Neutrophil (primary cell): ENCODE measurements around the gene SMPDL3A.

Source experiments
- H3K27ac ChIP-seq: fragments of 200-600 bp; sonication (generic); 2 replicates; pipeline ENCODE4 v1.5.1; 2016; ENCODE audit warnings: mild to moderate bottlenecking, moderate library complexity
- H3K27me3 ChIP-seq: fragments of 200-600 bp; sonication (generic); 2 replicates; pipeline ENCODE4 v1.6.0; 2016; ENCODE audit warnings: mild to moderate bottlenecking
- H3K36me3 ChIP-seq: fragments of 200-600 bp; sonication (generic); 2 replicates; pipeline ENCODE4 v1.5.1; 2017
- H3K4me1 ChIP-seq, 2 experiments: fragments of 200-600 bp in 1 of 2; sonication (generic) in 1 of 2; 1 replicate in 1 of 2; 2 replicates in 1 of 2; pipeline versions ENCODE4 v1.5.1 to v1.6.1; 2013 to 2016; ENCODE audit warnings: low read depth in 1 of 2, low read length in 1 of 2, mild to moderate bottlenecking in 1 of 2, moderate library complexity in 1 of 2; ENCODE audit not compliant: control insufficient read depth in 1 of 2, insufficient read depth in 1 of 2
- H3K4me3 ChIP-seq, 2 experiments: fragments of 200-600 bp in 1 of 2; sonication (generic) in 1 of 2; 1 replicate in 1 of 2; 2 replicates in 1 of 2; pipeline ENCODE4 v1.5.1; 2013 to 2016; ENCODE audit warnings: low read depth in 1 of 2, low read length in 1 of 2, mild to moderate bottlenecking in 1 of 2, moderate library complexity in 1 of 2
- H3K9me3 ChIP-seq: fragments of 200-600 bp; sonication (generic); 2 replicates; pipeline ENCODE4 v1.5.1; 2016
- TF ChIP-seq, protein P1 (sequence below): fragments of 200-600 bp; sonication (generic); IDR thresholded peaks from 2 replicates; pipeline ENCODE4 v1.5.1; 2016; ENCODE audit warnings: antibody characterized with exemption

SMPDL3A gene

DNA sequence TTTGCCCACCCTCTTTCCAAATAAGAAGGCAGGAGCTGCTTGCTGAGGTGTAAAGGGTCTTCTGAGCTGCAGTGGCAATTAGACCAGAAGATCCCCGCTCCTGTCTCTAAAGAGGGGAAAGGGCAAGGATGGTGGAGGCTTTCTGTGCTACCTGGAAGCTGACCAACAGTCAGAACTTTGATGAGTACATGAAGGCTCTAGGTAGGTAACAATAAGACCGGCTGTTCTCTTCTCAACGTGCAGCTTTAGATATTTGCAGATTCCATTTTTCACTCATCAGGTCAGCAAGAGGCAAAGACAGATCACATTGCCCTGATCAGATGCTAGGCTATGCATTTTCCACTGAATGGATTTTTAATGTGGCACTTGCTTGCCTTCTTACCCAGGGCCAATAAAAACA lies 9.4 kb upstream of the SMPDL3A start, which contains the start of gene FABP7:
Gene FABP7, plus strand, starts transcription at position 50 of the 400 bp plus-strand sequence. Its CDS starts 79 bp downstream, at position 129.
- no peaks in the 10 kb centered on the region for H3K4me1 ChIP-seq
- no peak within 1 kb of the TSS for H3K27ac ChIP-seq
- TF ChIP-seq, protein P1, sequence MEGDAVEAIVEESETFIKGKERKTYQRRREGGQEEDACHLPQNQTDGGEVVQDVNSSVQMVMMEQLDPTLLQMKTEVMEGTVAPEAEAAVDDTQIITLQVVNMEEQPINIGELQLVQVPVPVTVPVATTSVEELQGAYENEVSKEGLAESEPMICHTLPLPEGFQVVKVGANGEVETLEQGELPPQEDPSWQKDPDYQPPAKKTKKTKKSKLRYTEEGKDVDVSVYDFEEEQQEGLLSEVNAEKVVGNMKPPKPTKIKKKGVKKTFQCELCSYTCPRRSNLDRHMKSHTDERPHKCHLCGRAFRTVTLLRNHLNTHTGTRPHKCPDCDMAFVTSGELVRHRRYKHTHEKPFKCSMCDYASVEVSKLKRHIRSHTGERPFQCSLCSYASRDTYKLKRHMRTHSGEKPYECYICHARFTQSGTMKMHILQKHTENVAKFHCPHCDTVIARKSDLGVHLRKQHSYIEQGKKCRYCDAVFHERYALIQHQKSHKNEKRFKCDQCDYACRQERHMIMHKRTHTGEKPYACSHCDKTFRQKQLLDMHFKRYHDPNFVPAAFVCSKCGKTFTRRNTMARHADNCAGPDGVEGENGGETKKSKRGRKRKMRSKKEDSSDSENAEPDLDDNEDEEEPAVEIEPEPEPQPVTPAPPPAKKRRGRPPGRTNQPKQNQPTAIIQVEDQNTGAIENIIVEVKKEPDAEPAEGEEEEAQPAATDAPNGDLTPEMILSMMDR, result no peak
- no peak within 1 kb of the TSS for H3K4me3 ChIP-seq
- H3K9me3 ChIP-seq, result no peaks in the 10 kb centered on the region
- peaks cover 83% of the 10 kb centered on the region for H3K27me3 ChIP-seq
- no peaks in the 10 kb centered on the region for H3K36me3 ChIP-seq

DNA sequence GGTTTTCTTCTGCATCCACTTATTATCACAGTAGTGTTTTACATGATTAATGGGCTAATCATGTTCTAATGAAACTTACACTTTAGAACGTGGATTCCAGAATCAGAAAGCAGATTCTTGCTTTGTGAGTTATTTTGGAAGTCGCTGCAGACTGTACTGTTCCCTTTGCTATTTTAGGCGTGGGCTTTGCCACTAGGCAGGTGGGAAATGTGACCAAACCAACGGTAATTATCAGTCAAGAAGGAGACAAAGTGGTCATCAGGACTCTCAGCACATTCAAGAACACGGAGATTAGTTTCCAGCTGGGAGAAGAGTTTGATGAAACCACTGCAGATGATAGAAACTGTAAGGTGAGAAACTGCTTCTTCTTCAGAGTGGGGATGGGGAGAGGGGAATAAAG lies 8.9 kb upstream of the SMPDL3A start:
- H3K4me1 ChIP-seq, result no peaks in the 10 kb centered on the region
- TF ChIP-seq, protein P1, result no peak
- H3K36me3 ChIP-seq, result no peaks in the 10 kb centered on the region
- peaks cover 84% of the 10 kb centered on the region for H3K27me3 ChIP-seq
- H3K9me3 ChIP-seq, result no peaks in the 10 kb centered on the region
- H3K4me3 ChIP-seq, result no peak overlapping the region
- H3K27ac ChIP-seq, result no peak overlapping the region

DNA sequence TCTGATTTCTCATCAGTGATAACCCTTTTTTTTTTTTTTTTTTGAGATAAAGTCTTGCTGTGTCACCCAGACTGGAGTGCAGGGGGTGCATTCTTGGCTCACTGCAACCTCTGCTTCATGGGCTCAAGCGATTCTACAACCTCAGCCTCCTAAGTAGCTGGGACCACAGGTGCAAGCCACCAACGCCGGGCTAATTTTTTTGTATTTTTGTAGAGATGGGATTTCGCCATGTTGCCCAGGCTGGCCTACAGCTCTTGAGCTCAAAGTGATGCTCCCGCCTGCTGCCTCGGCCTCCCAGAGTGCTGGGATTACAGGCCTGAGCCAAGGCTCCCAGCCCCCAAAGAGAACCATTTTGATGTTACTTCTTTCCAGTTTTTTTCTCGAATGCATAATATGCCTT lies 7.3 kb upstream of the SMPDL3A start:
- TF ChIP-seq, protein P1, result no peak
- H3K27me3 ChIP-seq, result peaks cover 89% of the 10 kb centered on the region

DNA sequence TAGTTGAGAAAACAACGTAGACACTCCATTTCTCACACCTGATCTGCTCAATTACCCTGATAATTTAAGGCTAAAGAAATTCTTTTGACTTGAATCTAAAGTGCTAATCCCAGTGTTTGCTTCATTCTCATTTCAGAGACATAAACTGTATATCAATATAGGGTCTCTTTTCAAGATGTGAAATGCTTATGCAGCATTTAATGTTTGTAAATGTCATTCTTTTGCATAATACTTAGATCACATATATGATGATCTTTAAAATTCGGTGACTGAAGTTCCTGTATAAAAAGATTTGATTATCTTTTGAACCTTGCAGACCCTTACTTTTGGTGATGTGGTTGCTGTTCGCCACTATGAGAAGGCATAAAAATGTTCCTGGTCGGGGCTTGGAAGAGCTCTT lies 5.7 kb upstream of the SMPDL3A start:
- no peak overlapping the region for H3K4me3 ChIP-seq
- peaks cover 100% of the 10 kb centered on the region for H3K27me3 ChIP-seq
- peaks cover 1 to 2% of the 10 kb centered on the region in 2 experiments for H3K4me1 ChIP-seq
- TF ChIP-seq, protein P1, result no peak
- no peaks in the 10 kb centered on the region for H3K9me3 ChIP-seq
- H3K36me3 ChIP-seq, result no peaks in the 10 kb centered on the region
- H3K27ac ChIP-seq, result no peak overlapping the region

More for the DNA sequence above, 7.3 kb upstream of the SMPDL3A start:
- H3K4me1 ChIP-seq, result no peaks in the 10 kb centered on the region
- no peaks in the 10 kb centered on the region for H3K9me3 ChIP-seq
- no peaks in the 10 kb centered on the region for H3K36me3 ChIP-seq
- H3K27ac ChIP-seq, result no peak overlapping the region
- no peak overlapping the region for H3K4me3 ChIP-seq

DNA sequence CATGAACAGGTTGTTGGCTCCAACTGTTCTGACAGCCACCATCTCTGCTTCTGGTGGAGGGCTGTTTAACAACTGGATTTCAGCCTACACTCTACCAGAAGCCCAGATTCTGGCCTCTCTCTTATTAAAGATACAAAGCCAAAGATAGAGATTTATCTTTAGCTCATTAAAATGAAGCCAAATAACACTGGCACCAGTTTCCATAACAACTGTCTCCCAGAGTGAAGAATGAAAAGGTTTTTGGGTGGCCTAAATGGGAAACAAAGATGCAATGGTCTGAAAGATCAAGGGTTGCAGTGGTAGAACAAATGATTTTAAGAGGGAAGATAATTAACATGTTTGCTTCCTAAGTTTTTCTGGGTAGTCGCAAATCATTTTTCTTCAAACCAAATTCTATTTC lies 3.2 kb upstream of the SMPDL3A start:
- no peak overlapping the region for H3K4me3 ChIP-seq
- no peaks in the 10 kb centered on the region for H3K36me3 ChIP-seq
- no peak overlapping the region for H3K27ac ChIP-seq
- H3K9me3 ChIP-seq, result no peaks in the 10 kb centered on the region
- H3K4me1 ChIP-seq, result peaks cover 18 to 19% of the 10 kb centered on the region in 2 experiments
- peaks cover 97% of the 10 kb centered on the region for H3K27me3 ChIP-seq
- TF ChIP-seq, protein P1, result no peak

DNA sequence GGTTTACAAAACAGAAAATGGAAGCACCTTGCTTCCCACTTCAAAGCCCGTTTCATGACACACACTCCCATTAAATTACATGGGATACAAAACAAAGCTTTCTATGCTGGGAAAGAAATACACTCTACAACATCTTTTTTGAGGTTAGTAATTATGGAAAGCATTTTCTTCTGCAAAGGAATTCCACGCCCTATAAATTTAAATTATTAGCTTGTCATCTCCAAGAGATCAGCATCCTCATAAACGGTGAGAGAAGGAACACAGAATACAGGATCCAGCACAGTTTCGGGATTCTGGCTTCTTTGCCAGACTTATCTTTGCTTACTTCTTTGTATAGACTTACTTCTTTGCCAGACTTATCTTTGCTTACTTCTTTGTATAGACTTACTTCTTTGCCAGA lies 1.3 kb upstream of the SMPDL3A start:
- no peaks in the 10 kb centered on the region for H3K9me3 ChIP-seq

More for the DNA sequence above, 1.3 kb upstream of the SMPDL3A start:
- TF ChIP-seq, protein P1, result no peak
- Histone ChIP-seq H3K27ac (no peak overlapping the region), H3K4me1 (peaks cover 22% of the 10 kb centered on the region in 2 experiments), H3K4me3 (no peak overlapping the region), H3K27me3 (peaks cover 96% of the 10 kb centered on the region), H3K36me3 (no peaks in the 10 kb centered on the region)
